Stimulated activated CD8-positive, alpha-beta memory T cell treated with anti-CD3 and anti-CD28 coated beads, Interleukin-15, amount 100 ng/mL, for 24 hours (primary cell): Measurements from ENCODE around the gene FOXN3.

ENCODE experiments used
- DNase-seq: peaks from one replicate; pipeline ENCODE4 v3.0.0-alpha.2; 2020; ENCODE audit warnings: low read depth

FOXN3 gene

GRCh38 chr14:89330236-89331002 is 86.6 kb downstream of the FOXN3 start:
- no peak for DNase-seq

- no peak for DNase-seq
Observed at GRCh38 chr14:89327771-89328212, 89.2 kb downstream of the FOXN3 start.

GRCh38 chr14:89325959-89326358 is 91.1 kb downstream of the FOXN3 start:
- DNase-seq = no peak

- no peak for DNase-seq
Observed at GRCh38 chr14:89325299-89325883, 91.6 kb downstream of the FOXN3 start.

- DNase-seq = no peak
Observed at GRCh38 chr14:89324501-89325298, 92.3 kb downstream of the FOXN3 start.

- no peak for DNase-seq
Observed at GRCh38 chr14:89320381-89321000, 96.5 kb downstream of the FOXN3 start.

- no peak for DNase-seq
Observed at GRCh38 chr14:89319687-89320086, 97.3 kb downstream of the FOXN3 start.

- no peak for DNase-seq
Observed at GRCh38 chr14:89317051-89317691, 99.9 kb downstream of the FOXN3 start.

- DNase-seq = no peak
Observed at GRCh38 chr14:89315493-89316470, 101.3 kb downstream of the FOXN3 start.

- DNase-seq = no peak
Observed at GRCh38 chr14:89314274-89314673, 102.8 kb downstream of the FOXN3 start.

- no peak for DNase-seq
Observed at GRCh38 chr14:89312932-89313331, 104.1 kb downstream of the FOXN3 start.

GRCh38 chr14:89310211-89310610 is 106.8 kb downstream of the FOXN3 start:
- no peak for DNase-seq

GRCh38 chr14:89309670-89310177 is 107.3 kb downstream of the FOXN3 start:
- no peak for DNase-seq

- DNase-seq = no peak
Observed at GRCh38 chr14:89308232-89308959, 108.6 kb downstream of the FOXN3 start.

GRCh38 chr14:89307409-89307808 is 109.6 kb downstream of the FOXN3 start:
- DNase-seq = no peak

GRCh38 chr14:89304972-89305703 is 111.9 kb downstream of the FOXN3 start:
- no peak for DNase-seq

GRCh38 chr14:89304561-89304960 is 112.5 kb downstream of the FOXN3 start:
- no peak for DNase-seq

GRCh38 chr14:89303456-89304435 is 113.3 kb downstream of the FOXN3 start:
- no peak for DNase-seq
